Fibroblast of pulmonary artery (primary cell): ENCODE measurements around the gene CBARP.
A peak's percentile ranks its signal among the peaks of the same experiment; 100 is the strongest.

Experiments used
- DNase-seq: peaks from one replicate; pipeline ENCODE4 v3.0.0-alpha.2; 2010; ENCODE audit warnings: low read depth
- H3K4me3 ChIP-seq: replicated peaks from 2 replicates; pipeline ENCODE4 v1.5.1; 2011; ENCODE audit warnings: low read depth, mild to moderate bottlenecking, control low read depth, low read length, moderate library complexity
- CTCF ChIP-seq: IDR thresholded peaks from 2 replicates; pipeline ENCODE4 v1.5.1; 2011; ENCODE audit warnings: mild to moderate bottlenecking, control low read depth, low read length, inconsistent platforms; ENCODE audit errors: missing control alignments

Gene CBARP

GRCh38 chr19:1238369-1239303 lies 831 bp upstream of the CBARP start:
- no peak for TF ChIP-seq CTCF
- DNase-seq, result no peak
- H3K4me3 ChIP-seq, result peak overlapping the region; percentile 44

DNA sequence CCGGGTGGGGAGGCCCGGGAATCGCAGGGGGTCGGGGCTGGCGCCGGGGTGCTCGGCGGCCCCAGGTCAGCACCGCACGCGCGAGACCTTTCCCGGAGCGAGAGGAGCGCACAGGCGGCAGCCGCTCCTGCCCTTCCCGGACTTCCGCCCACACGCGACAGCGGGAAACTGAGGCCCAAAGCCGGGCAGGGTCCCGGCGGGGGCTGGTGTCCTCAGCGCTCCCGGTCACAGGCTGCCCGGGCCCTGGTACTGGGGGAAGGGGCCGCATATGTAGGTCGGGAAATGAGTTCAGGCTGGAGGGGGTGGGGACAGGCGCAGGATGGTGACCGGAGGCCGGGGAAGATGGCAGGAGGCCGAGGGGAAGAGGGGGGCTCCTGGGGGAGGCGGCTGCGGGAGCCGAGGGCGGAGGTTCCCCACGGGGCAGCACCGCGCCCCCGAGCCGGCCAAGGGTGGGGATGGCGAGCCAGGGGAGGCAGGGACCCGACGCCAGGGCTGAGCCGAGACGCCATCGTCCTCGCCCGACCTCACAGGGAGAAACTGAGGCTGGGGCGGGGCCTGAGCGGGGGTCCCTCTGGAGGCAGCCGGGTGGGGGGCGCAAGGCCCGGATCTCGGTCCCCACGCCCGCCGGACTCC lies 662 bp downstream of the CBARP start:
- DNase-seq, result no peak
- peak overlapping the region; percentile 69 for H3K4me3 ChIP-seq
- no peak for TF ChIP-seq CTCF

GRCh38 chr19:1236576-1236975 lies 1.2 kb downstream of the CBARP start:
- peak overlapping the region; percentile 69 for H3K4me3 ChIP-seq
- TF ChIP-seq CTCF, result no peak
- DNase-seq, result no peak

DNA sequence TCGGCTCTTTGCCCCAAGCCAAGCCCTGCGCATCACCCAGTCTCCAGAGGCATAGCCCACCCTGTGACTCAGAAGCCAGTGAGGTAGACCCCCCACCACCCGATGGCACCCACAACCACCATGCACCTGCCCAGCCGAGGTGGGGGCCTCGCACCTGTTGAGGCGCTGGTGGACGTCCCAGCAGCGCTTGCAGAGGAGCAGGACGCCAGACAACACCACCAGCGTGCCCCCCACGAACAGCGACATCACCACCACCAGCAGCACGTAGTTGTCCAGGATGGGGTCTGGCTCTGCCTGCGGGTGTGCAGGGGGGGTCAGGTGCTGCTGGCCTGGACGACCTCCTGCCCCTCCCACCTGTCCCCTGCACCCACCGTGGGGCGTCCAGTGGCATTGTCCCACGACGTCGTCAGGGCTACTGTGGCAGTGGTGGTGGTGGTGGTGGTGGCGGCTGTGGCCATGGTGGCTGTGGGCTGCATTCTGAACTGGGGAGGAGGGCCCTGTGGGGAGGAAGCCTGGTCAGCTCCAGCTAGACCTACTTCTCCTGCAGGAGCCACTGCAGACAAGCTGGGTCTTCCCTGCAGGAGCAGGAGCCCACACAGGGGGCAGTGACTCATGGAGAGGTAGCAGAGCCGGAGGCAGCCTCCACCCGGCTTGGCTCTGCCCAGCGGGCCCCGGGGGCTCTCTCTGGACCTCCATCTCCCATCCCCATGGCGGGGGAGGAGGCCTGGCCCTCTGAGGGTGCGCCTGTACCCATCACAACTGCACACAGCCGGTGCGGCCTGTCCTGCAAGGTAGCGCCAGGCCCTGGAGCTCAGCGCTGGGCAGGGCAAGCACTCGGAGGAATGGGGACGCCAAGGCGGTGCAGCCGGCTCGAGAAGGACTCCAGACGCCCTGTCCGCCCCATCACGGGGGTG lies 1.9 kb downstream of the CBARP start:
- no peak for DNase-seq
- no peak for TF ChIP-seq CTCF
- peak overlapping the region; percentile 69 for H3K4me3 ChIP-seq

DNA sequence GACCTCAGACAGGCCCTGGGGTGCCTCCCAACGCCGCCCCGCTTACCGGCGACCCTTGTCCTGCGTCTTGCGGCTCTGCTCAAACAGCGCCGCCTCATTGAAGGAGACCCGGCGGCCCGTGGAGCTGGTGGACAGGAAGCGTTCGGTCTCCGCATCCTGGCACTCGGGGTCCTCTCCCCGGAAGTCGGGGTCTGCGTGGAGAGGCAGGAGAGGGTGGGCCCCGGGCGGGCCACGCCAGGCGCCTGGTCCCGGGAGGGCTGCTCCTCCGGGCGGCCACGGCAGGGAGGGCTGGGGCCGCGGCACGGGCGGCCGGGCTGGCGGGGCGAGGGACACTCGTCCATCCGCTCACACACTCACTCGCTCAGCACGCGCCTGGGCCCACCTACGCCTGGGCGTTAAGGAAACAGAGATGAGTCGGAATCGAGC lies 2.8 kb downstream of the CBARP start:
- TF ChIP-seq CTCF, result no peak
- DNase-seq, result no peak
- H3K4me3 ChIP-seq, result no peak overlapping the region

- no peak for TF ChIP-seq CTCF
- no peak overlapping the region for H3K4me3 ChIP-seq
- no peak for DNase-seq
Measured at GRCh38 chr19:1234051-1234954, 3.5 kb downstream of the CBARP start.
